SK-N-SH treated with all-trans-retinoic acid at 6 μM for 48 hours (cell line): ENCODE data around the gene TNFAIP8.

ENCODE experiments used
- ATAC-seq: fragments of 200-7000 bp; cut with Tn5 transposase; 3 replicates; pipeline ENCODE4 v1.9.1; 2020; ENCODE audit warnings: mild to moderate bottlenecking, moderate library complexity
- ARNTL ChIP-seq: fragments of 450-650 bp; formaldehyde crosslinking; IDR thresholded peaks from 2 replicates; pipeline ENCODE4 v1.5.0; 2020; ENCODE audit warnings: low read depth, mild to moderate bottlenecking, moderate library complexity, borderline replicate concordance
- BACH2 ChIP-seq: fragments of 250-450 bp; sonication (Bioruptor Pico); IDR thresholded peaks from 2 replicates; pipeline ENCODE4 v1.9.0; 2021; ENCODE audit warnings: mild to moderate bottlenecking, borderline replicate concordance
- CREB5 ChIP-seq: fragments of 250-450 bp; sonication (Bioruptor Pico); IDR thresholded peaks from 2 replicates; pipeline ENCODE4 v1.5.1; 2020; ENCODE audit warnings: low read depth, mild to moderate bottlenecking, moderate library complexity
- CSDC2 ChIP-seq: fragments of 250-450 bp; sonication (Bioruptor Pico); IDR thresholded peaks from 2 replicates; pipeline ENCODE4 v1.5.0; 2020; ENCODE audit warnings: mild to moderate bottlenecking, moderate library complexity
- ESRRG ChIP-seq: fragments of 250-450 bp; sonication (Bioruptor Pico); IDR thresholded peaks from 2 replicates; pipeline ENCODE4 v1.6.1; 2021; ENCODE audit warnings: mild to moderate bottlenecking
- GLIS3 ChIP-seq: fragments of 250-450 bp; sonication (Bioruptor Pico); IDR thresholded peaks from 2 replicates; pipeline ENCODE4 v1.5.0; 2020; ENCODE audit warnings: mild to moderate bottlenecking, moderate library complexity
- ISL1 ChIP-seq: fragments of 250-450 bp; sonication (Bioruptor Pico); IDR thresholded peaks from 2 replicates; pipeline ENCODE4 v2.1.2; 2022; ENCODE audit warnings: mild to moderate bottlenecking, moderate library complexity
- OSR1 ChIP-seq: fragments of 250-450 bp; sonication (Bioruptor Pico); IDR thresholded peaks from 2 replicates; pipeline ENCODE4 v1.8.0; 2022; ENCODE audit warnings: moderate library complexity, mild to moderate bottlenecking, inconsistent platforms
- PATZ1 ChIP-seq: fragments of 250-450 bp; sonication (Bioruptor Pico); IDR thresholded peaks from 2 replicates; pipeline ENCODE4 v1.8.0; 2020; ENCODE audit warnings: mild to moderate bottlenecking, moderate library complexity, borderline replicate concordance
- POU6F1 ChIP-seq: fragments of 250-450 bp; sonication (Bioruptor Pico); IDR thresholded peaks from 2 replicates; pipeline ENCODE4 v1.8.0; 2021; ENCODE audit warnings: low read depth, mild to moderate bottlenecking, moderate library complexity, borderline replicate concordance
- RARB ChIP-seq: fragments of 250-450 bp; sonication (Bioruptor Pico); IDR thresholded peaks from 2 replicates; pipeline ENCODE4 v1.8.0; 2021; ENCODE audit warnings: mild to moderate bottlenecking, moderate library complexity
- SNAI2 ChIP-seq: fragments of 250-450 bp; sonication (Bioruptor Pico); IDR thresholded peaks from 2 replicates; pipeline ENCODE4 v1.5.0; 2020; ENCODE audit warnings: mild to moderate bottlenecking, moderate library complexity
- TCF4 ChIP-seq: fragments of 250-450 bp; sonication (Bioruptor Pico); IDR thresholded peaks from 2 replicates; pipeline ENCODE4 v1.8.0; 2021; ENCODE audit warnings: mild to moderate bottlenecking, moderate library complexity, borderline replicate concordance
- TOX ChIP-seq: fragments of 250-450 bp; sonication (Bioruptor Pico); IDR thresholded peaks from 2 replicates; pipeline ENCODE4 v1.8.0; 2021; ENCODE audit warnings: mild to moderate bottlenecking, moderate library complexity, borderline replicate concordance
- TSHZ2 ChIP-seq: fragments of 250-450 bp; sonication (Bioruptor Pico); IDR thresholded peaks from 2 replicates; pipeline ENCODE4 v1.5.0; 2020; ENCODE audit warnings: mild to moderate bottlenecking, moderate library complexity
- ZC3H10 ChIP-seq: fragments of 250-450 bp; sonication (Bioruptor Pico); IDR thresholded peaks from 2 replicates; pipeline ENCODE4 v1.5.1; 2021; ENCODE audit warnings: mild to moderate bottlenecking, moderate library complexity
- ZFP3 ChIP-seq: fragments of 250-450 bp; sonication (Bioruptor Pico); IDR thresholded peaks from 2 replicates; pipeline ENCODE4 v1.5.0; 2020; ENCODE audit warnings: mild to moderate bottlenecking, moderate library complexity
- ZFP30 ChIP-seq: fragments of 450-650 bp; formaldehyde crosslinking; IDR thresholded peaks from 2 replicates; pipeline ENCODE4 v1.5.0; 2022; ENCODE audit warnings: mild to moderate bottlenecking, moderate library complexity
- ZNF565 ChIP-seq: fragments of 450-650 bp; formaldehyde crosslinking; conservative IDR thresholded peaks from 2 replicates; pipeline ENCODE4 v1.5.0; 2020; ENCODE audit warnings: low read depth, mild to moderate bottlenecking, moderate library complexity
- ZNF70 ChIP-seq: fragments of 450-650 bp; formaldehyde crosslinking; IDR thresholded peaks from 2 replicates; pipeline ENCODE4 v1.5.0; 2020; ENCODE audit warnings: mild to moderate bottlenecking, moderate library complexity
- ZNF8 ChIP-seq: fragments of 450-650 bp; formaldehyde crosslinking; IDR thresholded peaks from 2 replicates; pipeline ENCODE4 v1.5.0; 2020; ENCODE audit warnings: mild to moderate bottlenecking, moderate library complexity
- TF ChIP-seq, protein P1 (sequence below): fragments of 250-450 bp; sonication (Bioruptor Pico); IDR thresholded peaks from 2 replicates; pipeline ENCODE4 v1.5.1; 2021; ENCODE audit warnings: mild to moderate bottlenecking, moderate library complexity

TNFAIP8 gene

GRCh38 chr5:119402555-119402954 is 46.7 kb downstream of the TNFAIP8 start:
- TF ChIP-seq SNAI2 (CRISPR knock-in tag) (no peak), GLIS3 (CRISPR knock-in tag) (no peak), ZNF565 (CRISPR knock-in tag) (no peak), POU6F1 (CRISPR knock-in tag) (no peak), TCF4 (CRISPR knock-in tag) (no peak), ZNF70 (CRISPR knock-in tag) (no peak), PATZ1 (CRISPR knock-in tag) (no peak), CSDC2 (no peak), ZFP3 (no peak), CREB5 (no peak), ISL1 (CRISPR knock-in tag) (no peak), ZNF8 (CRISPR knock-in tag) (no peak), TOX (CRISPR knock-in tag) (no peak), ESRRG (CRISPR knock-in tag) (no peak), ZFP30 (CRISPR knock-in tag) (no peak), RARB (CRISPR knock-in tag) (no peak), OSR1 (CRISPR knock-in tag) (no peak), ARNTL (CRISPR knock-in tag) (no peak)
- TF ChIP-seq, protein P1, sequence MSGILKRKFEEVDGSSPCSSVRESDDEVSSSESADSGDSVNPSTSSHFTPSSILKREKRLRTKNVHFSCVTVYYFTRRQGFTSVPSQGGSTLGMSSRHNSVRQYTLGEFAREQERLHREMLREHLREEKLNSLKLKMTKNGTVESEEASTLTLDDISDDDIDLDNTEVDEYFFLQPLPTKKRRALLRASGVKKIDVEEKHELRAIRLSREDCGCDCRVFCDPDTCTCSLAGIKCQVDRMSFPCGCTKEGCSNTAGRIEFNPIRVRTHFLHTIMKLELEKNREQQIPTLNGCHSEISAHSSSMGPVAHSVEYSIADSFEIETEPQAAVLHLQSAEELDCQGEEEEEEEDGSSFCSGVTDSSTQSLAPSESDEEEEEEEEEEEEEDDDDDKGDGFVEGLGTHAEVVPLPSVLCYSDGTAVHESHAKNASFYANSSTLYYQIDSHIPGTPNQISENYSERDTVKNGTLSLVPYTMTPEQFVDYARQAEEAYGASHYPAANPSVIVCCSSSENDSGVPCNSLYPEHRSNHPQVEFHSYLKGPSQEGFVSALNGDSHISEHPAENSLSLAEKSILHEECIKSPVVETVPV: no peak
- TF ChIP-seq, all 23 proteins: peak for 0
- no peak for ATAC-seq

DNA sequence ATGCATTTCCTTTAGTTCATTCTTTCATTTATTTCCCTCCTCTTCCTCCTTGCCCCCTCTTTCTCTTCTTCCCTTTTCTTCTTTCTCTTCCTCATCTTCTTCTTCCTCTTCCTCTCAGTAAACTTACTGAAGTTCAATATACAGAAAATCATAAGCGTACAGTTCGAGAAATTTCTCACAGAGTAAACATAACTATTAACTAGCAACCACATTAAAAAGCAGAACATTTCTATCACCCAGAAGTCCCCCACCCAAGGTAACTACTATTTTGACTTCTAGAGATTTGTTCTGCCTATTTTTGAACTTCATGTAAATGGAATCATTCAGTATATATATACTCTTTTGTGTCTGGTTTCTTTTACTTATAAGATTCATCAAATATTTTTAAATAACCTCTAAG is 48.2 kb downstream of the TNFAIP8 start:
- ATAC-seq: no peak
- TF ChIP-seq ZFP30 (CRISPR knock-in tag) (no peak), RARB (CRISPR knock-in tag) (no peak), CSDC2 (no peak), POU6F1 (CRISPR knock-in tag) (no peak), CREB5 (no peak), SNAI2 (CRISPR knock-in tag) (no peak), TOX (CRISPR knock-in tag) (no peak), PATZ1 (CRISPR knock-in tag) (no peak), BACH2 (no peak), ZNF70 (CRISPR knock-in tag) (no peak), GLIS3 (CRISPR knock-in tag) (no peak), ZNF8 (CRISPR knock-in tag) (no peak), TSHZ2 (no peak), TCF4 (CRISPR knock-in tag) (no peak), ZC3H10 (no peak)
